Measurements from ENCODE around the gene ALOX5AP.

Gene ALOX5AP

DNA sequence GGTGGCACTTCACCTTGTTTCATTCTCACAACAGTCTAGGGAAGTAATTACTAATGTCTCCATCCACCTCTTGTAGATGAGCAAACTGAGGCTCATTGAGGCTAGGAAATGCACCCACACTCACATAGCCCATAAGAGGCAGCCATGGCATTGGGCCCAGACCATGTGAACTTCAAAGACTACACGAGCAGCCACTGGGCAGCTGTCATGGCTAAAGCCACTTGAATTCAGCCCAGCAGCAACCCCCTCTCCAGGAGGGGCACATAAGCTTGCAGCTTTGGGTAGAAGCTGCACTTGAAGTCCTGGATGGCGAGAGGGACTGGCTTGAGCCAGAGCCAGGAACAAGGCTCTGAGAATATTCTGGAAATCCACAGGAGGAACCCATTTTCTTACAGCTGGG lies 13.4 kb downstream of the ALOX5AP start:
- H3K4me1 ChIP-seq (ENCODE audit: low read length): peaks cover 33% of the 10 kb centered on the region
- H2AFZ ChIP-seq (ENCODE audit: low read depth, low read length): no peak overlapping the region
- H3K79me2 ChIP-seq (ENCODE audit: low read length): no peaks in the 10 kb centered on the region
- peaks cover 6% of the 10 kb centered on the region; the same call in 1 of the 2 replicates for H3K27me3 ChIP-seq (ENCODE audit: low read depth, low read length)
- H4K20me1 ChIP-seq (ENCODE audit: insufficient read depth, low read length): peaks cover 7% of the 10 kb centered on the region; the same call in 1 of the 2 replicates
- H3K4me3 ChIP-seq (ENCODE audit: low read length): no peak overlapping the region
- no peak overlapping the region for H3K27ac ChIP-seq (ENCODE audit: low read length)
- no peak overlapping the region for H3K9ac ChIP-seq (ENCODE audit: low read length)
- TF ChIP-seq, protein P1, sequence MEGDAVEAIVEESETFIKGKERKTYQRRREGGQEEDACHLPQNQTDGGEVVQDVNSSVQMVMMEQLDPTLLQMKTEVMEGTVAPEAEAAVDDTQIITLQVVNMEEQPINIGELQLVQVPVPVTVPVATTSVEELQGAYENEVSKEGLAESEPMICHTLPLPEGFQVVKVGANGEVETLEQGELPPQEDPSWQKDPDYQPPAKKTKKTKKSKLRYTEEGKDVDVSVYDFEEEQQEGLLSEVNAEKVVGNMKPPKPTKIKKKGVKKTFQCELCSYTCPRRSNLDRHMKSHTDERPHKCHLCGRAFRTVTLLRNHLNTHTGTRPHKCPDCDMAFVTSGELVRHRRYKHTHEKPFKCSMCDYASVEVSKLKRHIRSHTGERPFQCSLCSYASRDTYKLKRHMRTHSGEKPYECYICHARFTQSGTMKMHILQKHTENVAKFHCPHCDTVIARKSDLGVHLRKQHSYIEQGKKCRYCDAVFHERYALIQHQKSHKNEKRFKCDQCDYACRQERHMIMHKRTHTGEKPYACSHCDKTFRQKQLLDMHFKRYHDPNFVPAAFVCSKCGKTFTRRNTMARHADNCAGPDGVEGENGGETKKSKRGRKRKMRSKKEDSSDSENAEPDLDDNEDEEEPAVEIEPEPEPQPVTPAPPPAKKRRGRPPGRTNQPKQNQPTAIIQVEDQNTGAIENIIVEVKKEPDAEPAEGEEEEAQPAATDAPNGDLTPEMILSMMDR (IDR thresholded peaks at IDR 0.05; ENCODE audit: low read depth, low read length): no peak
- TF ChIP-seq EZH2phosphoT487 (IDR thresholded peaks at IDR 0.05; ENCODE audit: low read depth): no peak
- no peaks in the 10 kb centered on the region for H3K9me3 ChIP-seq (ENCODE audit: insufficient read depth, low read length)
- no peak overlapping the region for H3K4me2 ChIP-seq (ENCODE audit: low read length)
- peaks cover 3% of the 10 kb centered on the region for H3K36me3 ChIP-seq (replicated peaks; ENCODE audit: low read depth, low read length)

DNA sequence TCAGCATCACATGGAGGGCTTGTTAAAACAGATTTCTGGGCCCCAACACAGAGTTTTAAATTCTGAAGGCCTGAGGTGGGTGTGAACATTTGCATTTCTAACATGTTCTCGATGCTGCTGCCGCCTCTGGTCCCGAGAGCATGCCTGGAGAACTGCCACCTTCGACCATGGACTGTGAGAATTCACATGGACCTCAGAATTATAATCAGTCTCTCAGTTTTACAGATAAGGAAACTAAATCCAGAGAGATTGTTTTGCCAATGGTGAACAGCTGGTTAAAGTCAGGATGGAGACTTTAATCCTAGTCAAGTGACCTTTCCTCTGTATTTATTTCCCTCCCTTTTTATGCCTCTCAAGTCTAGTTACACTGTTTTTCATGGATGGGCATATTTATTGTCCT lies 14.7 kb downstream of the ALOX5AP start:
- Histone ChIP-seq H3K9ac (ENCODE audit: low read length) (no peak overlapping the region), H3K27me3 (ENCODE audit: low read depth, low read length) (peaks cover 6% of the 10 kb centered on the region; the same call in 1 of the 2 replicates), H4K20me1 (ENCODE audit: insufficient read depth, low read length) (no peaks in the 10 kb centered on the region; the same call in 1 of the 2 replicates), H3K79me2 (ENCODE audit: low read length) (no peaks in the 10 kb centered on the region), H3K9me3 (ENCODE audit: insufficient read depth, low read length) (no peaks in the 10 kb centered on the region), H2AFZ (ENCODE audit: low read depth, low read length) (no peak overlapping the region), H3K27ac (ENCODE audit: low read length) (no peak overlapping the region), H3K4me2 (ENCODE audit: low read length) (no peak overlapping the region), H3K36me3 (replicated peaks; ENCODE audit: low read depth, low read length) (peaks cover 3% of the 10 kb centered on the region), H3K4me3 (ENCODE audit: low read length) (no peak overlapping the region), H3K4me1 (ENCODE audit: low read length) (peaks cover 20% of the 10 kb centered on the region)
- TF ChIP-seq EZH2phosphoT487 (IDR thresholded peaks at IDR 0.05; ENCODE audit: low read depth): no peak
- TF ChIP-seq, protein P1 (IDR thresholded peaks at IDR 0.05; ENCODE audit: low read depth, low read length): no peak

DNA sequence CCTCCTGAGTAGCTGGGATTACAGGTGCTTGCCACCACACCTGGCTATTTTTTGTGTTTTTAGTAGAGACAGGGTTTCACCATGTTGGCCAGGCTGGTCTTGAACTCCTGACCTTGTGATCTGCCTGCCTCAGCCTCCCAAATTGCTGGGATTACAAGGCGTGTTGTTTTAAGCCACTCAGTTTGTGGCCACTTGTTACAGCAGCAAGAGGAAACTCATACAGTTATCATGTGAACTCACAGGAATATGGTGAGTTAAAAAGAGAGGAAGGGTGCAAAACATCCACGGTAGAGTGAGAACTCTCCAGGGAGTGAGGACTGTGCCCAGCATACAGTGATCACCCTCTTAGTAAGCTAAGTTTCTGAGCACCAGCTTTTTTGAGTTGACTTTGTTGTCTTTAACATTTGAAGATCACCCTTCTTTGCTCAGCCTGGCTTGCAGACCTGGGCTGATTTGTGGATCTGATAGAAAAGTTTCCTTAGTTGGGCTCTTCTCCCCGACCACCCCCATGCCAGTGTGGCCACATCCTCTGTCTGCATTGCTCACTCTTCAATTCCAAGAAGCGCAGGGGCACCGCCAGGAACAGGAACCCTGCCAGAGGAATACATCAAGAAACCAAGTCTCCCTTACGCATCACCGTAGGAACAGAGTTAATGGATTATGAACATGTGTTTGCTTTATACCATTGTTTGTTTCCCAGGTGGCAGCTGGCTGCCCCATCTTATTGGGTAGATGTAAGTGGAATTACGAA lies 16.0 kb downstream of the ALOX5AP start:
- Histone ChIP-seq H3K36me3 (replicated peaks; ENCODE audit: low read depth, low read length) (no peaks in the 10 kb centered on the region), H4K20me1 (ENCODE audit: insufficient read depth, low read length) (no peaks in the 10 kb centered on the region)

DNA sequence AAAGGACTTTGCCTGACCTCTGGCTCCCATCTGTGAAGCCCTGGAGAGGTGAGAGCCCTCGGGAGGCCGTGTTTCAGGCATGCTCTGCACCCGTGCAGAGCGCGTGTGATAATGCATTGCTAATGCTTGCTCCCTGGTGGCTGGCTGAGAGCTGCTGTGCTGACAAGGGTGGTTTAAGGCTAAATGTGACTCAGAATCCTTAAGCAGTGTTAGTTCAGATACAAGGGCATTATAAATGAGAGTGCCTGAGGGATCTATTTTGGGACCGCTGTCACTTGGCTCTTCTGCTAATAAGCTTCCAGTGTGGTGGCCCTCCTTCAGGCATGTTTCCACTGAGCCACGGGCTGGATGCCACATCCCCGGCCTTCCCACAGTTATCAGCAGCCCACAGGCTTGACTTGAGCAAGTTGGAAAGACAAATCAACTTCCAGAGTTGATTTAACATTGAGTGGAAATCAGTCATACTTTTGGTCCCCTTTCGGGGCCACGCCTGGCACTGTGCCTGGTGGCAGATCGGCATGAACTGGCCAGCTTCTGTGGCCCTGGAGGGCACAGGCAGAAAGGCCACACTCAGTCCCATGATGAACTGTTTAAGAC lies 17.0 kb downstream of the ALOX5AP start:
- Histone ChIP-seq H4K20me1 (ENCODE audit: insufficient read depth, low read length) (no peaks in the 10 kb centered on the region), H3K4me3 (ENCODE audit: low read length) (no peak overlapping the region), H3K27me3 (ENCODE audit: low read depth, low read length) (no peaks in the 10 kb centered on the region), H3K4me2 (ENCODE audit: low read length) (no peak overlapping the region), H3K9ac (ENCODE audit: low read length) (no peak overlapping the region), H3K36me3 (replicated peaks; ENCODE audit: low read depth, low read length) (no peaks in the 10 kb centered on the region), H3K4me1 (ENCODE audit: low read length) (peaks cover 2% of the 10 kb centered on the region), H3K27ac (ENCODE audit: low read length) (no peak overlapping the region), H2AFZ (ENCODE audit: low read depth, low read length) (no peak overlapping the region), H3K9me3 (ENCODE audit: insufficient read depth, low read length) (no peaks in the 10 kb centered on the region), H3K79me2 (ENCODE audit: low read length) (no peaks in the 10 kb centered on the region)
- TF ChIP-seq, protein P1 (IDR thresholded peaks at IDR 0.05; ENCODE audit: low read depth, low read length): no peak
- no peak for TF ChIP-seq EZH2phosphoT487 (IDR thresholded peaks at IDR 0.05; ENCODE audit: low read depth)

More for the DNA sequence above, 16.0 kb downstream of the ALOX5AP start:
- Histone ChIP-seq H3K4me2 (ENCODE audit: low read length) (no peak overlapping the region), H3K27ac (ENCODE audit: low read length) (no peak overlapping the region), H3K4me3 (ENCODE audit: low read length) (no peak overlapping the region), H2AFZ (ENCODE audit: low read depth, low read length) (no peak overlapping the region), H3K79me2 (ENCODE audit: low read length) (no peaks in the 10 kb centered on the region), H3K9me3 (ENCODE audit: insufficient read depth, low read length) (no peaks in the 10 kb centered on the region), H3K4me1 (ENCODE audit: low read length) (peaks cover 11% of the 10 kb centered on the region), H3K27me3 (ENCODE audit: low read depth, low read length) (no peaks in the 10 kb centered on the region), H3K9ac (ENCODE audit: low read length) (no peak overlapping the region)
- TF ChIP-seq, protein P1 (IDR thresholded peaks at IDR 0.05; ENCODE audit: low read depth, low read length): no peak
- TF ChIP-seq EZH2phosphoT487 (IDR thresholded peaks at IDR 0.05; ENCODE audit: low read depth): no peak
